ENCODE measurements around the gene KPNA6.

The KPNA6 gene

DNA sequence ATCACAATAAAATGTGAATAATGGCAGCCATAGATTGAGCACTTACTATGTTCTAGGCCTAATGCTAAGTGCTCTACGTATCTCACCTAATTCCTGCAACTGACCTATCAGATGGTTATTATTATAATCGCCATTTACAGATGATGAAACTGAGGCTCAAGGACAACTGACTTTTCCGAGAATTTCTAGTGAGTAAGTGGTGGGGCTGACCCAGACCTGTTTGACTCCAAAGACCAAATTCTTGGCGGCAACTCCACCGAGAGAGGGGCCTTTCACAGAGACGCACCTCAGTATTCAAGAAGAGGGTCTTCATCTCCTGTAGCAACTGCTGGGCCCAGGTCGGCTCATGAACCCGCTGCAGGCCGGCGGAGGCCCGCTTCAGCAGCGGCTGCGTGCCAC, 113.7 kb downstream of the KPNA6 start:
- TF ChIP-seq CTCF (conservative IDR thresholded peaks at IDR 0.05; ENCODE audit: low read depth, low read length), result no peak
- H3K4me3 ChIP-seq (ENCODE audit: low read length), result peak overlapping the region; percentile 98
- DNase-seq (ENCODE audit: low read depth), result no peak

GRCh38 chr1:32221980-32222755, 114.3 kb downstream of the KPNA6 start, which contains the start of the genes EIF3I and TMEM234:
Gene EIF3I (plus strand): TSS chr1:32222407. CDS start chr1:32222442, 35 bp downstream.
Gene TMEM234 (minus strand): TSS chr1:32222353. CDS start chr1:32222322, 31 bp downstream.
- DNase-seq (ENCODE audit: low read depth), result peak; percentile 61
- no peak for TF ChIP-seq CTCF (conservative IDR thresholded peaks at IDR 0.05; ENCODE audit: low read depth, low read length)
- peak within 1 kb of the TSS; percentile 98 for H3K4me3 ChIP-seq (ENCODE audit: low read length)

- no peak for TF ChIP-seq CTCF (conservative IDR thresholded peaks at IDR 0.05; ENCODE audit: low read depth, low read length)
- DNase-seq (ENCODE audit: low read depth), result no peak
- no peak overlapping the region for H3K4me3 ChIP-seq (ENCODE audit: low read length)
These were observed 115.8 kb downstream of the KPNA6 start for GRCh38 chr1:32223683-32224082.

DNA sequence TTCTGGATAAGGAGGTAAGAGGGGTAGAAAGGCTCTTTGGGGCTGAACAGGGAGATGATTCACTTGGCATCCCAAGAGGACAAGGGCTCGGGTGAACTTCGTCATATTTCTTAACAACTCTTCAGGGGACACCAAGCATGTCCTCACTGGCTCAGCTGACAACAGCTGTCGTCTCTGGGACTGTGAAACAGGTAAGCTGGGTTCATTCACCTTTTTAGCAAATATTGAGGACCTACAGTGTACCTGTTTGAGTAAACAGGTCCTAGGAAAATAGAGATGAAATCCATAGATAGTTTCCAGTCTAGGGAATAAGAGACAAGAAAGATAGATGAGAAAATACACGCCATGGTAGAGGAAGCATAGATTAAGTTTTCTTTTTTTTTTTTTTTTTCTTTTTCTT, 116.4 kb downstream of the KPNA6 start:
- no peak for DNase-seq (ENCODE audit: low read depth)
- TF ChIP-seq CTCF (conservative IDR thresholded peaks at IDR 0.05; ENCODE audit: low read depth, low read length), result no peak
- H3K4me3 ChIP-seq (ENCODE audit: low read length), result no peak overlapping the region
